Mammary epithelial cell (primary cell): Measurements from ENCODE around the gene CIRBP.

ENCODE experiments used
- CTCF ChIP-seq, 2 donors: IDR thresholded peaks in 1 of 2; conservative IDR thresholded peaks in 1 of 2; 2 replicates each; pipeline ENCODE4 v1.5.1; 2011 to 2012; ENCODE audit warnings: inconsistent platforms in 2 of 2, low read length in 2 of 2, mild to moderate bottlenecking in 2 of 2, control low read depth in 1 of 2, low read depth in 1 of 2; ENCODE audit not compliant: insufficient read depth in 1 of 2; ENCODE audit errors: extremely low read depth in 1 of 2
- EZH2 ChIP-seq: IDR thresholded peaks from 2 replicates; pipeline ENCODE4 v1.6.1; 2012; ENCODE audit warnings: low read length, inconsistent platforms, borderline replicate concordance

GRCh38 chr19:1225440-1226226 lies 43.5 kb upstream of the CIRBP start:
- TF ChIP-seq CTCF (conservative IDR thresholded peaks at IDR 0.05 in 1 of 2, IDR thresholded peaks at IDR 0.05 in 1 of 2; ENCODE audit: extremely low read depth in 1 of 2, insufficient read depth in 1 of 2, low read depth in 1 of 2, low read length in 2 of 2) = no peak
- TF ChIP-seq EZH2 = no peak
